Fibroblast of pulmonary artery (primary cell): ENCODE results near the gene FBXO48.
"Not testable (repeated sequence)": the region's sequence is repeated elsewhere in the genome, so short reads cannot be mapped to it uniquely, and the experiment has no call there.

Source experiments
- DNase-seq: peaks from one replicate; pipeline ENCODE4 v3.0.0-alpha.2; 2010; ENCODE audit warnings: low read depth
- H3K4me3 ChIP-seq: replicated peaks from 2 replicates; pipeline ENCODE4 v1.5.1; 2011; ENCODE audit warnings: low read depth, mild to moderate bottlenecking, control low read depth, low read length, moderate library complexity
- TF ChIP-seq, protein P1 (sequence below): IDR thresholded peaks from 2 replicates; pipeline ENCODE4 v1.5.1; 2011; ENCODE audit warnings: mild to moderate bottlenecking, control low read depth, low read length, inconsistent platforms; ENCODE audit errors: missing control alignments

Gene FBXO48

DNA sequence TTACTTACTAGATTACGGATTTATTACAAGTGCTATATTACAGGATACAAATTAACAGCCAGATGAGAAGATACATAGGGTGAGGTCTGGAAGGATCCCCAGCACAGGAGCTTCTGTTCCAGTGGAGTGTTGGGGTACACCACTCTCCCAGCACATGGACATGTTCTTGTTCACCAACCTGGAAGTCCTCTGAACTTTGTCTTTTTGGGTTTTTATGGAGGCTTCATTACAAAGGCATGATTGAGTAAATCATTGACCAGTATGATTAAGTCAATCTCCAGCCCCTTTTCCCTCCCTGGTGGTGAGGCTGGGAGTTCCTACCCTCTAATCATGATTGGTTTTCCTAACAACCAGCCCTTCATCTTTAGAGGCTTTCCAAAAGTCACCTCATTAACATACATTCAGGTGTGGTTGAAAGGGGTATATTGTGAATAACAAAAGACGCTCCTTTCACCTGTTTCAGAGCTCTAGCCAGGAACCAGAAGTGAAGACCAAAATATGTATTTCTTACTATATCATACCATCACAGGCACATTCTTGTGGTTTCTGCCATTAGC is 38.6 kb upstream of the FBXO48 start:
- TF ChIP-seq, protein P1, sequence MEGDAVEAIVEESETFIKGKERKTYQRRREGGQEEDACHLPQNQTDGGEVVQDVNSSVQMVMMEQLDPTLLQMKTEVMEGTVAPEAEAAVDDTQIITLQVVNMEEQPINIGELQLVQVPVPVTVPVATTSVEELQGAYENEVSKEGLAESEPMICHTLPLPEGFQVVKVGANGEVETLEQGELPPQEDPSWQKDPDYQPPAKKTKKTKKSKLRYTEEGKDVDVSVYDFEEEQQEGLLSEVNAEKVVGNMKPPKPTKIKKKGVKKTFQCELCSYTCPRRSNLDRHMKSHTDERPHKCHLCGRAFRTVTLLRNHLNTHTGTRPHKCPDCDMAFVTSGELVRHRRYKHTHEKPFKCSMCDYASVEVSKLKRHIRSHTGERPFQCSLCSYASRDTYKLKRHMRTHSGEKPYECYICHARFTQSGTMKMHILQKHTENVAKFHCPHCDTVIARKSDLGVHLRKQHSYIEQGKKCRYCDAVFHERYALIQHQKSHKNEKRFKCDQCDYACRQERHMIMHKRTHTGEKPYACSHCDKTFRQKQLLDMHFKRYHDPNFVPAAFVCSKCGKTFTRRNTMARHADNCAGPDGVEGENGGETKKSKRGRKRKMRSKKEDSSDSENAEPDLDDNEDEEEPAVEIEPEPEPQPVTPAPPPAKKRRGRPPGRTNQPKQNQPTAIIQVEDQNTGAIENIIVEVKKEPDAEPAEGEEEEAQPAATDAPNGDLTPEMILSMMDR = no peak
- DNase-seq = no peak
- H3K4me3 ChIP-seq = no peak overlapping the region

GRCh38 chr2:68501768-68502167 is 34.7 kb upstream of the FBXO48 start:
- DNase-seq = no peak
- TF ChIP-seq, protein P1 = no peak
- H3K4me3 ChIP-seq = no peak overlapping the region

GRCh38 chr2:68500649-68501048 is 33.6 kb upstream of the FBXO48 start:
- TF ChIP-seq, protein P1 = no peak
- no peak overlapping the region for H3K4me3 ChIP-seq
- DNase-seq = no peak

DNA sequence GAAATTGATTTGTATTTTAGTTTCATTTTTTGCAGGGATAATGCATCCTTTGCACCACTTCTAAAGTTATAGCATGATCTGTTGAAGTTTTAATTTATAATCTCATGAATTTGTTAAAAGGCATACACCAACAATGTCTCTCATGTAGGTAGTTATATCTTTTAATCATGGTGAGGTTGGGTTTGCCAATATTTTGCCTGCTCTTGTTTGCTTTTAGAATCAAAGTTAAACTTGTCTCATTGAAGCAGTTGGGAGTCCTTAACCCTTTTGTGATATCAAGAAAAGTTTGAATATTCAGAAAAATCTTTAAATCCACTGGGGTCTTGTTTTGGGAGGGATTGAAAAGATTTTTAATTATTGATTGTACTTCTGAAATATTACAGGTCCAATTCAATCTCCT is 32.0 kb upstream of the FBXO48 start:
- TF ChIP-seq, protein P1 = no peak
- H3K4me3 ChIP-seq = no peak overlapping the region
- no peak for DNase-seq

- H3K4me3 ChIP-seq = no peak overlapping the region
- no peak for DNase-seq
- TF ChIP-seq, protein P1 = no peak
Observed at GRCh38 chr2:68491582-68491981, 24.5 kb upstream of the FBXO48 start.

- TF ChIP-seq, protein P1 = no peak
- no peak overlapping the region for H3K4me3 ChIP-seq
- DNase-seq = no peak
Observed at GRCh38 chr2:68489282-68489681, 22.2 kb upstream of the FBXO48 start.

DNA sequence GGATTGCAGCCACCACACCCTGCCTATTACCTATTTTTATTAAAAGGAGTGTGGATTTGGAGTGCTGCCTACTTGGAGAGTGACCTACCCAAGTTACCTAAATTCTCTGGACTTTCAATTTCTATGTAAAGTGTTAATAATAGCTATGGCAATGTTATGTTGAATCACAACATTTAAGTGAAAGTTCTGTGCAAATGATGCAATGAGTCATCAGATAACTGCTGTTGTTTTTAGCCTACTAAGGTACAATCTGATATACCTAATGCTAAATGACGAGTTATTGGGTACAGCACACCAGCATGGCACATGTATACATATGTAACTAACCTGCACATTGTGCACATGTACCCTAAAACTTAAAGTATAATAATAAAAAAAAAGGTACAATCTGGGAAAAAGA is 21.5 kb upstream of the FBXO48 start:
- H3K4me3 ChIP-seq = not testable (repeated sequence)
- DNase-seq = peak; percentile 52
